Activated CD4-positive, alpha-beta T cell treated with anti-CD3 and anti-CD28 coated beads, Interleukin-2, amount 50 U/mL, for 4 hours (primary cell): ENCODE measurements around the gene ERC2.

Experiments
- DNase-seq, 2 experiments: peaks; one replicate each; pipeline ENCODE4 v3.0.0-alpha.2; 2020

The ERC2 gene

DNA sequence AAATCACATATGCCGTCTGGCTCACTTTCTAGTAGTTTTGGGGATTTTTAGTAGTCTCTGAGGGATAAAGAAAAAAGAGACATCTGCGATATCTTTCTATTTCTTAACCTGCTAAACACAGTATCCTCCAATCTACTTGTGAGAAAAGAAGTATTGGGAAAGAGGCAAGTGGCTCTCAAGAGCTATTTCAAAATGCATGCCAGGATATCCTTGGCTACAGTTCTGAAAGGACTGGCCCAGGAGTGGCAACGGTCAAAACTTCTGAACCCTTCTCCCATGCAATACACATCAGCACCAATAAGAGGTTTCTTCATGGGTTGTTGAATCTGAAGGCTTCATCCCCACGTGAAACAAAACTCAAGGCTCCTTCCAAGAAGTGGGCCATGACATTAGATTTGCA, 777.1 kb downstream of the ERC2 start:
- no peak for DNase-seq

DNA sequence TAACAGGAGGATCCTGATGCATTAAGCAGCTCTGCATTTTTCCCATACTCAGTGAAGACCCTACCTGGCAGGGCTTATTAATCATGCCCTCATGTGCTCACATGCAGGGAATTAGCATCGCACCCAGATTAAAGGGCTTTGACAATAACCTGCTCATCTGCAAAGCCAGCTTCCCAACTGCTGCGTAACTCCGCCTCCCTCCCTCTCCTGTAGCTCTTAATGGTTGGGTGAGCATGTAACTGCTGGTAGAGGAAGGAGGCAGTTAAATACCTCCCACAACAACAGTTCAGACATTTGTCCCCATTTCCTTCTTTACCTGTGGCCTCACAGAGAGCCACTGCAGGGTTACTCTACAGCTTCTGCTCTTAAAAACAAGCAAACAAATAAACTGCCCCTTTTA, 777.5 kb downstream of the ERC2 start:
- no peak for DNase-seq

DNA sequence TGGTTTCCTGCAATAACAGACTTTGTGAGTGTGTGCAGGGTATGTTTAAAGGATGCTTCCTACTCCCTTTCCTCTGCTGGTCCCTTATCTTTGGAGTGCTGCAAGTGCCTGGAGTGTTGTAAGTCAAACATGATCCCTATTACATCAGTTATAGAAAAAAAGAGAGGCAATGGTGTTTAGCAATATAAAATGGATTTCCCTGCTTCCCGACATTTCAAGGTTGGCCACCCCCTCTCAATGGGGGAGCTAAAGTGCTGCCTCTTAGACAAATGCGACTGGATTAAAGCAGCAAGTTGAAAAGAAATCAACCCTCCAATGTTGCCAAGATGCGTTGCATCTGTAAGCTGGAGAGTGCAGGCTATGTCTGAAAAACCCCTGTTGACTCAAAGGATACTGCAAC, 778.1 kb downstream of the ERC2 start:
- DNase-seq = no peak

DNA sequence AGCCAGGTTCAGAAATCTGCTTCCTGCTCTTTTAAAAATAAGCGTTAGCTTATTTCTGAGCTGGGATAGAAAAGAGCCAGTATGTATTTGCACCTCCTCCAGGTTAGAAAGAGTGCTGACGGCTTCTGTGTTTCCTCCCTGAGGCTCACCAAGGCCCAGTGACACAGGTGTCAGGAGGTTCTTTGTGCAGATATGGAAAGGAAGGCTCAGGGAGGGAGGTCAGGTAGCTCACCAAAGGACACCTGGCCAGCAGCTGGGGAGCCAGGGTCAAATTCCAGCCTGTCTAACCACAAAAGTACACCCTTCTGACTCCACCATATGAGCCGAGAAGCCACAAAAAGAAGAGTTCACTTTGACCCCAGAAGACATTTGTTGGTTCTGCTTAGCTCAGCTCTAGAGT, 780.1 kb downstream of the ERC2 start:
- no peak for DNase-seq

DNA sequence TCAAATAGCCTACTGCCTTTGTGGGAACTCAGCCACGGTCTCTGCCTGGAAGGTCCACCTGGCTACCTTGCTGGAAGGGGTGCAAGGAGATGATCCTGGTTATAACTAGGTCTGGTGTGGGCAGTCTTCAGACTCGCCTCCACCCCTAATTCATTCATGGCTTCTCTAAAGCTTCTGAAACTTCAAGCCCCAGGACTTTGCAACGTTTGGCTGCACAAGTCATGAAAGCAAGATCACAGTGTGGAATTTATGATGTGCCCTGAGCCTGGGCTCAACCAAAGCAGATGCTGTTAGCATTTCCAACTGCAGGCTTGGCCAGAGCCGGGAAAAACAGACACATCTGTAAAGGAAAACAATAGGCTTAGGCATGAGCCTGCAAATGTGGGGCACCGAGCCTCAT, 780.7 kb downstream of the ERC2 start:
- no peak for DNase-seq

DNA sequence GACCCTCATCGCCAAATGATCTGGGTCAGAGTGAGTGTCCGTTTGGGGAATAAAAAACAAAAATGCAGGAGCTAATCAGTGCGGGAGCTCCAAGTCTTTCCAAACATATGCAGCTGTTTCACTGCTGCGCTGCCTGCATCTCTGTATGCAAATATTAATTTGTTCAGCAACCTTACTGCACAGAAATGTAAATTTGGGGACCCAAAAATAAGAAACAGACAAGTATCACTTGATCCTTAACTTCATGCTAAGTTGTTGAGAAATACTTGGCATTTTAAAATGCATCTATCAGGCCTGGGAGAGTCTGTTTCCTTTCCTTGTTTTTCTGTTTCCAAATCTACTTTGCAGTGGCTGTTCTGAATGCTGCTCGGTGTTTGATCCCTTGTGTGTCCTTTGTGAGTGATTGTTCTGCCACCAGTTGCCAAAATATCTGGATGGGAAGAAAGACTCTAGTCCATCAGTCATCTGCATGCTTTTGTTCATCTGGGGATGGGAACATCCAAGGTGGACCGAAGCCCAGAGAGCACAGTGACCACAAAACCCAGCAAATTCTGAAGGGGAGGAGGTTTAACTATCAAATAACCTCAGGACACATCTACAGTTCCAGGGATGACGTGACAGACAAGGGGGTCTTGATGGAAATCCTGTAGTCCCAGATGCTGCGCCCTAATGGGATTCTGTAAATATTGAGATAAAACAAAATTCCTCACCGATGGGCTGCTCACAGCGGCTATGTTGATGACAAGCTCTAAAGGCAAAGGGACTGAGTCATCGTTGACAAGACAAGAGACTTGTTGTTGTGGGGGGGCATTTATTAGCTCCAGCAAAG, 781.6 kb downstream of the ERC2 start:
- DNase-seq = no peak

DNA sequence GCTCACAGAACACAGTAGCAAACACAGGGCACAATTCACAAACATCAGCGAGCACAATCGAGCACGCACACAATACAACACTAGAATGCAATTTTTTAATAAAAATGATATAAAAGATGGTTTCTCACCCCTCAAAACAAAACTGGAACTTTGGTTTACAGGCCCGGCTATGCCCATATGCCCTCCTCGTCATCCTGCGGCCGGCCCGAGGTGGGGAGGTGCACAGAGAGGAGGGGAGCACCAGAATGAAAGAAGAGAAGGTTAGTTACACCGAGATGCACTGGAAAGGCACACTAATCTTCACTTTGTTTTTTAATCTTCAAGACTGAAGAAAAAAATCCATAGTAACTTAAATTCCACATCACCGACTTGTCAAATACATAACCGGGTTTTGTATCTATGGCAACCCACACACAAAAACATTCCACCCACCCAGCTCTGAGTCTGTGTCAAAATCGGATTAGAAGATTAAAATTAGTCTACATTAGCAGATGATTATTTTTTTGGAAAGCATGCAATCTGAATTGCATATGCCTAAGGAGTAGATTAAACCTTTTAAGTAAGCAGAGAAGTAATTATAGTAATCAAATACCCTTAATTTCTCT, 784.5 kb downstream of the ERC2 start:
- no peak for DNase-seq

DNA sequence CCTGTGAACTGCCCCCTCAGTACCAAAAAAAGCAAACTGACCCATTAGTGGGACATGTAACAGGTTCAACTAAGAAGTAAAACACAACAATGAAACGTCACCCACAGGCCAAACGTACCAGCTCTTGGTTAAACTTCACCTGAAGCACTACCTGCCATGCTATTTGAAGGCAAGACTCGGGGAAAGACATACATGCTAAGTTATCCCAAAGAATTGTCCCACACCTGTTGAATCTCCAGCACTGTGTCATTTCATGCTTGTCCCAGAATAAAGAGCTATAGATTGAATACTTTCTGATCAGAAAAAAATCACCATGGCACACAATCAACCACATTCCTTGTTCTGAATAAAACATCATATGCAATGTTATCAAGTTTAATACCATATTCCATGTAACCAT, 785.8 kb downstream of the ERC2 start:
- DNase-seq = no peak

DNA sequence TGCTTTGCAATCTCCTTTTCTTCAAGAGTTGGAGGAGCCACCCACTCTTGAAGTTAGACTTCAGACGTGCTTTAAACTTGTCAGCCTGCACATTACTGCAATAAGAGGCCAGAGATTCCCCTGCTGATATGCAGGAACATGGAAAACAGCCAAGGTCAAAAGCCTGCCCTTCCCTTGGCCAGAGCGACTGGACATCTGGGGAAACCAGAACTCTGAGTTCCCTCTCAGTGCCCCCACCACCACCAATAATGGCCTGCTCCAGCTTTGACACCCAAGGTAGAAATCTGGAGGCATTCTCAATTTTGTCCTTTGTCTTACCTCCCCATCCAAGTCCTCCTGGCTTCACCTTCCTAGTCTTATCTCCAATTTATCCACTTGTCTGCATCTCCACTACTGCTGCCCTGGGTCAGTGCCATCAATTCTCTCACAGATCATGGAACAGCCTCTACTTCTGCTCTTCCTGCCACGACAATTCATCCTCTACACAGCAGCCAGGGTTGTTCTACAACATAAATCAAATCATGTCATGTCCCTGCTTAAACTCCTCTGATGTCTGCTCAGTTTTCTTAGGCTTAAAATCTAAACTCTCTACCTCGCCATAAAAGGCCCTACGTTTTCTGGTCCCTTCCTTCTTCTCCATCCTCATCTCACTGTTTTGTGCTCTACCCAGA, 789.6 kb downstream of the ERC2 start:
- DNase-seq = no peak

DNA sequence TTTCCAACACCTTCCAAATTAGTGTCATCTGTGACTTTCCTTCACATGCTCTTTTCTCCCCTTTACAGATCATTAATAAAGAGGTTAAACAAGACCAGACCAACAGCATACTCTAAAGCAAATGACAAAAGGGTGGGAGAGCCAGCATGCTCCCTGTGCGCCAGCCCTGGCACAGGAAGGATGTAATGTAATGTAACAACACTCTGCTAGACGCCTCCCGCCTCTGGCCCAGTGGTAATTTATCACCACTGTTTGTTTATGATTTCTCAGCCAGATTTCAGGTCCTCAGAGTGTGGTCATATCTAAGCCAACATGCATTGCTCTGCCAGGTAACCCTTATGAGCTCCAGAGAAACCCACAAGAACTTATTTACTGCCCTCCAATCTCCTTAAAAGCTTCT, 791.6 kb downstream of the ERC2 start:
- no peak for DNase-seq

DNA sequence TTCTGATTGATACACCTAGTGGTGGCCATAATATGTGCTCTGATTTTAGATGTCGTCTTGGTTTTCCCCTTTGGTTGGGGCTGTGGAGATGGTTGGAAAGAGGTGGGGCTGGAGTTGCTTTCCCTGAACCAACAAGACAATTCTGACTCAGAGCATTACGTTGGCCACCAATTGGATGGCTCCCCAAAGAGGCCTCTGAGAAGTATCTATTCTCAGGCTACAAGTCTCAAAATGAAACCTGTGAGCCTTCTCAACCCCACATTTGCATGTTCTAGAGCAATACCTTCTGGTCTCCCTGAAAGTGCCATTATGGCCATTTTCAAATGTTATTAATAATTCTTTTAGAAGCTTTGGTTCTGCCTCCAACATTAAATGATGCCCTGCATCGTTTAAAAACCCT, 792.8 kb downstream of the ERC2 start:
- DNase-seq = no peak

DNA sequence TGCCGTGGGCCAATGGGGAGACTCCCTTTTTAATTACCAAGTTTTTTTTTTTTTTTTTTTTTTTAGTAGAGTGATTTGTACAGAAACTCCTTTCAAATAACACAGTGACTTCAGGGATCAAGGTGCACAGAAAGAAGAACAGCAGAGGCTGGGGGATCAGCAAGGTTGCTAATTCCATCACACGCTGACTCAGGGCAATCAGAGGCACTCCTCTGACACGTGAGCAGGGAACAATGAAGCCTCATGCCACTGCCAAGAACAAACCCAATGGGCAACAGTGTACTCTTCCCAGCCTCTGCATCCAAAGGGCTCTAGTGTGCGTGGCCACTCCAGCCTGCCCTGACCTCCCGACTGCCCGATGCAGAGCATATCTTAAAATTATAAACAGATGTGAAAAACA, 794.5 kb downstream of the ERC2 start:
- no peak for DNase-seq

DNA sequence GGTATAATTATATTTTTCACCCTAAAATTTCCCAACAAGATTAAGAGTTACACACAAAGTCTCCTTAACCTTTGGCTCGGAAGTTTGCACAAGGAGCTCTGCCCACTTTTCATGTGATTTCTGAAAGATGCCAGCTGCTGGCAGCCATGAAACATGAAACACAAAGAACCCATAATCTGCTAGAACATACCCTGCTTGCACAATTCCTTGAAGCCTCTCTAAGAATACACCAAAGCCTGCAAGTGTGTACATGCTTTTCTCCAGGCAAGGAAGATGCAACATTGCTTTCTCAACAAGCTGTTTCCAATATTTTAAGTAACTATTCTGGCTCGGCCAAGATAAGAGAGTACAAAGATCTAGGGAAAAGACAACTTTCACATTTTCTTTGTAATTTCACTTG, 799.1 kb downstream of the ERC2 start:
- no peak for DNase-seq

DNA sequence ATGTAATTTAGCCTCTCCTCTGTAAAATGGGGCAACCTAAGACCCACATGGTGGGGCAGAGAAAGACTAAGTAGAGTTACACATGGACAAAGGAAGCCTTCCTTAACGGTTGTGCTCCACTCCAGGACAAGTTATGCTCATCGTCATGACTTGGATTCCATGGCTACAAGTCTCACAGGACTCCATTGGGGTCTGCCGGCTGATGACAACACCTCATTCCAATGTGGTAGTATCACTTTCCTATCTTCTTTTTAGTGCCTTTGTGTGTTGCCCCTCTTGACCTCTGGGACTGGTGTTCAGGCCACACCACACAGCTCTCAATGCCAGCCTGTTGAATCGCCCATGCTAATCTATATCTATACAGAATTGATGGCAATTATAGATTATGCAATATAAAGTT, 799.9 kb downstream of the ERC2 start:
- DNase-seq = no peak

DNA sequence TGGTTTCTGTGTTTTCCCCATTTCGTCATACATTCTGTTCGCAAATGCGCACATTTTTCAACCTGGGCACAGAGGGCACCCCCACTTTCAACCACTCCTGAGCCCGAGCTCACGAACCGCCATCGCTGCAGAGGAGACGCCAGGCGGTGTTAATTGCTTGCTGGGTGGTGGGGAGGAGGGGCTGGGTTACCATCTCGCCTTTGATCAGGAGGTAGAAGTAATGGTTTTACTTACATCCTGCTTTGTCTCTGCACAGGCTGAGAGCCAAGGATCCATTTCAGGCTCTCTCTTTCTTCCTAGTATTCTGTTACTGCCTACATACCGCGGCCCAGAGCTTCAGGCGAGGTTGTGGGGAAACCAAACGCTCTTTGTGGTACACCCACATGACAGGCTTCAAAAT, 803.9 kb downstream of the ERC2 start:
- no peak for DNase-seq

DNA sequence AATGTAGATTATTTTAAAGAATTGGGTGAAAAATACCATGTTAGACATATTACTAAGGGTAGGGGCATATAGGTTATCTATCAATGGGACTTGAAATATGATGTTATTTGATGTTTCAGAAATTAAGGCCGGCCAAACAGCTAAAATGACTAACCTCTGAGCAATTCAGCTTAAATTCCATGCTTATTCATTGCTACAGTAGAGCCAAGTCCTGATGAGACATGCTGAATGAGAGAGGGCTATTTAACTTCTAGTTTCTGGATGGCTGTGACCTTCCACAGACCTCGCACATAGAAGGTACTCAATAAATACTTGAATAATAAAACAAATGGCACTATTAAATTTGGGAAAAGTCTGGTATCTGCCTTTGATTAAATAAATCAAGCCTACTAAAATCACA, 805.6 kb downstream of the ERC2 start:
- no peak for DNase-seq

DNA sequence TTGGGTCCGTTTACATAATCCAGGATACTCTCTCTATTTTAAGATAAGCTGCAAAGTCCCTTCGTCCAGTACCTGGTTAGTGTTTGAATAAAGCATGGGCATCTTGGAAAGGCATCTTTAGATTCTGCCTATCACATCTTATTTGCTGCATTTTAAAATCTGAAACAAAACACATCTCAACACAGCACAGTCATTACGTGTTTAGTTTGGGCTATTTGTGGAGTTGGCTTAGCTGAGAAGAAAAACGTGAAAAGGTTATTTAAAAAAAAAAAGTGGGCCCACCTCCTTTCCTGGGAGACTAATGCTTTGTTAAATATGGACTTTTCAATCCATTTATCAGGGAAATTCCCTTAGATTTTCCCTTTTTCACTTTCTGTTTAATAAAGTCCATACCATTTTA, 806.7 kb downstream of the ERC2 start:
- DNase-seq = no peak

DNA sequence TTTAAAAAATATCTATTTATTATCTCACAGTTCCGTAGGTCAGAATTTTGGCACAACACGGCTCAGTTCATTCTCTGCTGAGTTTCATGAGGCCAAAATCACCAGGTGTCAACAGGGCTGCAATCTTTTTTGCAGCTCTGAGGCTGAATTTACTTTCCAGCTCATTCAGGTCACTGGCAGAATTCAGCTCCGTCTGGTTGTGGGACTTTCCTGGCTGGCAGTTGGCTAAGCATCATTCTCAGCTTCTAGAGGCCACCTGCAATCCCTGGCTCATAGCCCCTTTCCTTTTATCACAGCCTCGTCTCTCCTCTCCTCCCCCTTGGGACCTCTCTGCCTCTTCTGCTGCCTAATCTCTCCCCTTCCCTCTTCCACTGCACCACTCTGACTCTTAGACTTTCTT, 807.1 kb downstream of the ERC2 start:
- no peak for DNase-seq

DNA sequence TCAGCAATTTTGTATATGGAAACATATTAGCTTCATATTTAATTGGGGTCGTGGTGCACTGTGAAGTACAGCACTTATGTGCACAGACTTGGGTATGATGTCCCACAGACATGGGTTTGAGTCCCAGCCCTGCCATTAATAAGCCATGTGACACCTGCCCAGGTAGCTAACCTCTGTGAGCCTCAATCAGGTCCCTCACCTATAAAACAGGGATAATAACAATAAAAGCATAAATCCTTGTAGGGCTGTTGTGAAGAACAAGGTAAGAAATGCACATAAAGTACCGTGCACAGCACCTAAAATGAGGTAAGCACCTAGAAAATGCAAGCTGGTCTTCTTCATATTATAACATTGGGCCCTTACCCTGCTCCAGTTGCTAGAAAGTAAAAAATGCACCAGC, 807.6 kb downstream of the ERC2 start:
- DNase-seq = no peak

DNA sequence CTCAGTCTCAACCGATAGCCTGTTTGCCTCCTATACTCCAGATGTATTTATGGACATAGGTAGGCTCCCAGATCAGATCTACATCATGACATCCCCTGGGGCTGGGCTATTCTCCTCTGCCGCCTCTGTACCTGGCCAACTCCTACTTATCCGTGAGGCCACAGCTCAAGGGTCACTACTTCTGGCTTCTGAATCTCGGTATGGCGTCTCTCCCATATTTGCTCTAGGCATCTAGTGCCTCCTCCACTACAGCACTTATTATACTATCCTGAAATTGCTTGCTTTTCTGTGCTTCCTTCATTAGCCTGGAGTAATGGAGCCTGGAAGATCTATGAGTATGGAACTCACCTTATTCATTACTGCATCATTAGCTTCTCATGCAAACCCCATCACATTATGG, 808.6 kb downstream of the ERC2 start:
- DNase-seq = no peak

DNA sequence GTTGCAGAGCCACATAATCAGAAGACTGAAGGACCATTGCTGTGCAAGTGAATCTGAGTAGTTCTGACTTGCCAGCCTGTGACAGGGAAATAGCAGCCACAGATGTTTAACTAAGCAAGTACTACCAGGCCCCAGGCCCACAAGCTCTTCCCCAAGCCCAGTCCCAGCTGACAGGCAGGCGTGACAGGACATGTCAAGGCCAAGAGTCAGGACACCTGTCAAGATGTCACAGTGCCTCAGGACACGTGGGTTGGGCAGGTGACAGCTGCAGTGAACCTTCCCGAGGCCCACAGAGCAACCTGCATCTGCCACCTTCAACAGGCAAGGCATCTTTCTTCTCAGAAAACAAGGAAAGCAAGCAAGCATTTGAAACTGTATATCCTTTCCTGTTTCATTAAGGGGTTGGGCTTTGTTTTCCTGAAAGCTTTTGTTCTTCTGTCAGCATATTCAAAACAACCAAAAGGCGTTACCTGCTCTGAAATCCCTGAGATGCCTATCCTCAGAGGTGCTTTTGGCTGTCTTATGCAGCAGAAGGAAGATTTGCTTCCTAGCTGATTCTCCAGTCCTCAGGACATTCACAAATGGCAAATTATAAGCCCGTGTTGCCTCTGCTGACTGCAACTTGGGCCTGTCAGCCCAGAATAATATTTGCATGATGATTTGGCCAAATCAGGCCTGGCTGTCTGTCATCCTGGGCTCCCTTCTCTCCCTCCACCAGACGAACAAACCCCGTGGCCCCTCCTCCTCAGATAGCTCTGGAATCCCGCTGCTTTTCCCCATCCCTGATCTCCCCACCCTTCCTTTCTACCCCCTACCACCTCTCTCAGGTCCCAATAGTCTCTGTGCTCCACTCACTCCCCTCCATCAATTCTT, 809.3 kb downstream of the ERC2 start:
- no peak for DNase-seq

DNA sequence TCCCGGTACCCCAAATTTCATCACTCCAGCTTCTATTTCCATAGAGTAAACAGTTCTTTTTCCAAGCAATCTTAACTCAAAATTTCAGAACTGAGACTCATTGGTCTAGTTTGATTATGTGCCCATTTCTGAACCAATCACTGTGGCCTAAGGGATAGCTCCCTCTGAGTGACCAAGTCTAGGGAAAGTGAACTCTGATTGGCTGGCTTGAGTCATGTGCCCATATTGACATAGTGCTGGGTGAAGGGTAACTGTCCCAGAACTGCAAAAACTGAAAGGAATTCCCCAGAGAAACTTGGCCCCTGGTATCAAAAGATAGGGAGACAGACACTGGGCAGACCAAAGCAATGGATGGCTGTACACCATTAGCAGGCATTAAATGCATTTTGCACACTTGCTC, 810.0 kb downstream of the ERC2 start:
- no peak for DNase-seq

DNA sequence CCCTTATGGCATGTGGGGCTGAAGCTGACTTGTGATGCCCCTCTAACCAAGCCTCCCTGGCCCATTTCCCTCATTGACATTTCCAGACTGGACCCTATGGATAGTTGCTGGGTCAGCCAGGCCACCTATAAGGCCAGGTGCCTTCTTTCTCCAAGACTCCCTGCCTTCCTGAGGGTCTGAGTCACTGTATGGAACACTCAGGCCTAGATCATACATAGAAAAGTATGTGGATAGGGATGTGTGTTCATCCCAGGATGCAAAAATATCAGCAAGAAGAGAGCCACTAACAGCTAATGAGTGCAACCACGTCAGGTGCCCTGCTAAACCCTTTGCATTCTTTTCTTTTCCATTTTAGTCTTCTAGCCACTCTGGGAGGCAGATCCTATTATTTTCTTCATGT, 812.7 kb downstream of the ERC2 start:
- DNase-seq = no peak
